Stimulated activated CD4-positive, alpha-beta T cell treated with anti-CD3 and anti-CD28 coated beads, TNF-alpha, amount 100 ng/mL, for 48 hours (primary cell): ENCODE measurements around the gene TNFSF13B.

Source experiments
- DNase-seq, 3 donors: peaks; one replicate each; pipeline ENCODE4 v3.0.0-alpha.2; 2020; ENCODE audit warnings: low read depth in 3 of 3

TNFSF13B gene

GRCh38 chr13:108346376-108346775 is 76.9 kb downstream of the TNFSF13B start:
- DNase-seq = no peak

- no peak for DNase-seq
These were observed 79.8 kb downstream of the TNFSF13B start for GRCh38 chr13:108349269-108349668.

GRCh38 chr13:108350579-108350978 is 81.1 kb downstream of the TNFSF13B start:
- no peak for DNase-seq

GRCh38 chr13:108352599-108352998 is 83.1 kb downstream of the TNFSF13B start:
- DNase-seq = no peak

- no peak for DNase-seq
These were observed 87.7 kb downstream of the TNFSF13B start for GRCh38 chr13:108357228-108357627.
